ENCODE measurements around the gene TEX264. TPM values are rescaled to one million over a fixed set of nuclear protein-coding genes. Genes with fewer than 3 reads are reported as not detected.
A peak's percentile ranks its signal among the peaks of the same experiment; 100 is the strongest.

TEX264 gene
- total and polyA plus RNA-seq, 2 of the 13 experiments (the other 11 are each of a cell fraction or from before 2014, with no cell fraction given): 35.2 to 52.1 TPM

GRCh38 chr3:51671734-51672475, 853 bp downstream of the TEX264 start (continued):
- TF ChIP-seq ZNF547 (CRISPR knock-in tag; IDR thresholded peaks at IDR 0.05) (0 out of 2 replicates have a peak, but pooled peaks have one; percentile 59), ETS1 (CRISPR knock-in tag; IDR thresholded peaks at IDR 0.05) (no peak), ZBTB33 (CRISPR knock-in tag; IDR thresholded peaks at IDR 0.05) (no peak), AKAP8 (CRISPR knock-in tag; IDR thresholded peaks at IDR 0.05) (0 out of 2 replicates have a peak, but pooled peaks have one; percentile 3), NCOA1 (CRISPR knock-in tag; IDR thresholded peaks at IDR 0.05) (peak; percentile 72; the same call in 1 of the 2 replicates), ATF4 (CRISPR knock-in tag; IDR thresholded peaks at IDR 0.05) (peak in 1 of 2 experiments; percentile 20; a peak in 1 of 4 replicates), RNF2 (conservative IDR thresholded peaks at IDR 0.05; ENCODE audit: low read depth) (0 out of 2 replicates have a peak, but pooled peaks have one; percentile 25), GFI1 (CRISPR knock-in tag; IDR thresholded peaks at IDR 0.05; ENCODE audit: borderline replicate concordance) (peak; percentile 65), ERF (CRISPR knock-in tag; IDR thresholded peaks at IDR 0.05) (0 out of 2 replicates have a peak, but pooled peaks have one; percentile 6), HMGXB4 (CRISPR knock-in tag; IDR thresholded peaks at IDR 0.05; ENCODE audit: borderline replicate concordance in 1 of 2, low read depth in 1 of 2) (peak in 1 of 2 experiments; percentile 81; a peak in 3 of 4 replicates), ZNF816 (CRISPR knock-in tag; IDR thresholded peaks at IDR 0.05; ENCODE audit: borderline replicate concordance) (0 out of 2 replicates have a peak, but pooled peaks have one; percentile 66), ELF3 (CRISPR knock-in tag; IDR thresholded peaks at IDR 0.05) (peak; percentile 67; the same call in 1 of the 2 replicates), SNAI1 (CRISPR knock-in tag; IDR thresholded peaks at IDR 0.05; ENCODE audit: borderline replicate concordance) (no peak), FOSL2 (CRISPR knock-in tag; IDR thresholded peaks at IDR 0.05) (no peak), ZSCAN21 (CRISPR knock-in tag; IDR thresholded peaks at IDR 0.05; ENCODE audit: borderline replicate concordance) (no peak; the same call in 1 of the 2 replicates), KDM2A (CRISPR knock-in tag; IDR thresholded peaks at IDR 0.05; ENCODE audit: borderline replicate concordance, low read depth) (peak; percentile 64; the same call in 1 of the 2 replicates), ZNF839 (CRISPR knock-in tag; IDR thresholded peaks at IDR 0.05; ENCODE audit: borderline replicate concordance) (no peak), XRCC5 (optimal IDR thresholded peaks at IDR 0.05; ENCODE audit: low read length) (peak; percentile 50), ARHGAP35 (CRISPR knock-in tag; IDR thresholded peaks at IDR 0.05; ENCODE audit: borderline replicate concordance) (no peak; the same call in 1 of the 2 replicates), MAX (IDR thresholded peaks at IDR 0.05) (peak; percentile 77), IRF9 (CRISPR knock-in tag; IDR thresholded peaks at IDR 0.05; ENCODE audit: borderline replicate concordance) (peak; percentile 25; the same call in 1 of the 2 replicates)
